NCI-H146 treated with DMSO at 0.1 percent for 48 hours (cell line): Measurements from ENCODE around the gene PTPN21.

Experiments used
- DNase-seq: peaks from one replicate; lab custom pipeline; 2025; ENCODE audit not compliant: unreplicated experiment; lab: John Stamatoyannopoulos, UW

Gene PTPN21

GRCh38 chr14:88507208-88507607 lies 47.6 kb downstream of the PTPN21 start:
- DNase-seq = no peak

DNA sequence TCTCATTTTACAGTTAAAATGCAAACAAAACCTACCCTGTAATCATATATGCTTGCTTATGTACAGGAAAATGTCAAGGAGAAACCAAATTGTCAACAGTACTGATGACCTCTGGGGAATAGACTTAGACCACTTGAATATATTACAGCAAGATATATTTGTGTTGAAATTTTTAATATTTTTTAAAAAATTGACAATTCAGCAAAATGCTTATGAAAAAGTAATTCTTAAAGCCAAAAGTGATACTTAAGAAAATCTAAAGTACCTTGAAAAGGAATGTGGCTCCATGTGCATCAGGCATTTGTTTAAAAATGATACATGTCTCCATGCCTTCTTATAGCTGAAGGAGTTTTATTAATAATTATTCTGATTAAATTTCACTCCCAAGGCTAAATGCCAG lies 49.2 kb downstream of the PTPN21 start:
- DNase-seq = no peak

GRCh38 chr14:88504602-88505001 lies 50.2 kb downstream of the PTPN21 start:
- DNase-seq = no peak

DNA sequence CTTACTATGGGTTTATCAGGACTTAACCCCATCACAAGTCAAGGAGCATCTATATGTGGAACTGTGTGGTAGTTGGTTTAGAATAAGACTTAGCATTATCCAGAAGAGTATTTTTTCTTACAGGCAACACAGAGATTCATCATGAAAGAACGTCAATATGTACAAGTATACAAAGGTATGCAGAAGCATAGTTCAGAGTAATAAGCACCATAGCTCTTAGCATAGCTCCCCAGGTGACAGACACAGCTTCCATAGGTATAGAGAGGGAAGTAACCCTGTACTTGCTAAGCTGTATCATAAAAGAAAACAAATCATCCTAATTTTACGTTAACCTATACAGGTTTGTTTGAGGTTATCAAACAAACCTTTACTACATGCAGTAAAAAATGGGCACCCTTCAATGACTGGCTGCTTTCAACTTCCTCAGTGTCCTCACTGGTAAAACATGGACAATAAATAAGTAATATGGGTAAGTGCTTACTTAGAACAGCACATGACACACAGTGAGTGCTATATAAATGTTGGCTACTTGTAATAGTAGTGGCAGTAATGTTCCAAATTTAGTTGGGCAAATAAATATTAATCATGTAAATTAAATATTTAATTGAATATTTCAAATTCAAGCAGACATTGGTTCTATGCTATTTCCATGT lies 50.9 kb downstream of the PTPN21 start:
- DNase-seq = no peak

- no peak for DNase-seq
Measured at GRCh38 chr14:88502740-88503139, 52.1 kb downstream of the PTPN21 start.

- no peak for DNase-seq
Measured at GRCh38 chr14:88500611-88501010, 54.2 kb downstream of the PTPN21 start.

GRCh38 chr14:88499225-88499624 lies 55.6 kb downstream of the PTPN21 start:
- no peak for DNase-seq

DNA sequence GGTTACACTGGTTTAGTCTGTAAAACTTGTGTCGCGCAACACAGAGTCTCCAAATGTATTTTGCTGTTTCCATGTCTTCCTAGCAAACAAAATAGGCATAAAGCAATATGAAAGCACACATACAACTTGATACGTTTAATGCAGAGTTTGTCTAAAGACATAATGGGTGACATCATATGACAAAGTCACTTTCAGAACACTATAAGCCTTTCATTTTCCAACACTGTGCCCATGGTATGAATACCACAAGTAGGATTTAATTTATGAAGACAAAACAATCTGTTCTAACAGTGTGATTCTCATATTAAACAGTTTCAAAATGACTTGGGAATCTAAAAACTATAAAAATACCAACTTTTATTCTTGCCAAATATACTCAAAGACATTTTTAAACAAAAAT lies 58.4 kb downstream of the PTPN21 start:
- DNase-seq = no peak

- DNase-seq = no peak
Measured at GRCh38 chr14:88493392-88494185, 61.2 kb downstream of the PTPN21 start.

- DNase-seq = peak; percentile 53
Measured at GRCh38 chr14:88492272-88493089, 62.3 kb downstream of the PTPN21 start.

DNA sequence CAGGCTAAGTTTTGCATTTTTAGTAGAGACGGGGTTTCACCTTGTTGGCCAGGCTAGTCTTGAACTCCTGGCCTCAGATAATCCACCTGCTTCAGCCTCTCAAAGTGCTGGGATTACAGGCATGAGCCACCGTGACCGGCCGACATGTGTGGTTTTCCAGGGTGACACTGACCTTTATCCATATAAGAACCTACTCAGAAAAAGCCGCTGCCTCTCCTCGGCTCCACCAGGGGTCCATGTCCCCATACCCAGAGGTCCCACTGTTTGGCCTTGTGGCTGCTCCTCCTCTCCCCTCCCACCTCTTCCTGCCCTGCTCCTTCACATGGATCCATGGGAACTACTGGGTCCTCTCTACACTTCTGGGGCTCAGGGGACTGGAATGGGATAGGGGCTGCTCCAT lies 64.6 kb downstream of the PTPN21 start:
- DNase-seq = no peak

GRCh38 chr14:88488897-88489296 lies 65.9 kb downstream of the PTPN21 start:
- no peak for DNase-seq

GRCh38 chr14:88488081-88488480 lies 66.7 kb downstream of the PTPN21 start:
- DNase-seq = no peak

GRCh38 chr14:88482524-88482923 lies 72.3 kb downstream of the PTPN21 start:
- no peak for DNase-seq

- DNase-seq = no peak
Measured at GRCh38 chr14:88481794-88482193, 73.0 kb downstream of the PTPN21 start.

- DNase-seq = no peak
Measured at GRCh38 chr14:88481059-88481458, 73.7 kb downstream of the PTPN21 start.

DNA sequence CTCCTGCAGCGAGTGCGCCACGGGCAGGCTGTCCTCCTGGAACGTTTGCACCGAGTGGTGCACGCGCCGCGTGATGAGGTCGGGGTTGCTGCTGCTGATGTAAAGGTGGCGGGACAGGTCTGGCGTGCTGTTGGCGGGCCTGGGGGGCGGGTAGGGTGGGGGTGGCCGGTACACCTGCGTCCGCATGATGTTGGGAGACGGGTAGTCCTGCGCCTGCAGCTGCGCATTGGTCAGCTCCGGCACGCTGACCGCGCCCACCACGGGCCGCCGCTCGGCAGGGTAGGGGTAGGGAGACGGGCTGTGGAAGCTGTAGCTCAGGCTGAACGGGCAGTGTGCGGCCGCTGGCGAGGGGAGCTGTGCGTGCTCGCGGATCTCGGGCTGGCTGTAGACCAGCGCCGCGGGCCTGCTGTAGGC lies 75.2 kb downstream of the PTPN21 start:
- no peak for DNase-seq

DNA sequence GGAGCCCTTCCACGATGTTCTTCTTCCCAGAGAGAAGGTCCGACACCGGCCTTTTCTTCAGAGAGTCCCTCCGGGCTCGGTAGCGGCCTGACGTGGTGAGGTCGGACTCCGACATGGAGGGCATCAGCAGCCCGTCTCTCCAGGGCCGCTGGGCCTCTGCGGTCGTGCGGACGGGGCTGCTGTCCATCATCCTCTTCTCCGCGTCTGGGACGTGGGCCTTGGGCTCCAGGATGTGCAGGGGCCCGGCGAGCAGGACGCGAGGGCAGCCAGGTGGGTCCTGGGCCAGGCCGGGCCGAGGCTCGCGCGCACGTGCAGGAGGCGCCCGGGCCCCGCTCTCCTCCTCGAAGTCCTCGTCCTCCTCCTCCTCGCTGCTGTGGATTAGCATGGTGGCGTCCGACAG lies 75.9 kb downstream of the PTPN21 start:
- no peak for DNase-seq

DNA sequence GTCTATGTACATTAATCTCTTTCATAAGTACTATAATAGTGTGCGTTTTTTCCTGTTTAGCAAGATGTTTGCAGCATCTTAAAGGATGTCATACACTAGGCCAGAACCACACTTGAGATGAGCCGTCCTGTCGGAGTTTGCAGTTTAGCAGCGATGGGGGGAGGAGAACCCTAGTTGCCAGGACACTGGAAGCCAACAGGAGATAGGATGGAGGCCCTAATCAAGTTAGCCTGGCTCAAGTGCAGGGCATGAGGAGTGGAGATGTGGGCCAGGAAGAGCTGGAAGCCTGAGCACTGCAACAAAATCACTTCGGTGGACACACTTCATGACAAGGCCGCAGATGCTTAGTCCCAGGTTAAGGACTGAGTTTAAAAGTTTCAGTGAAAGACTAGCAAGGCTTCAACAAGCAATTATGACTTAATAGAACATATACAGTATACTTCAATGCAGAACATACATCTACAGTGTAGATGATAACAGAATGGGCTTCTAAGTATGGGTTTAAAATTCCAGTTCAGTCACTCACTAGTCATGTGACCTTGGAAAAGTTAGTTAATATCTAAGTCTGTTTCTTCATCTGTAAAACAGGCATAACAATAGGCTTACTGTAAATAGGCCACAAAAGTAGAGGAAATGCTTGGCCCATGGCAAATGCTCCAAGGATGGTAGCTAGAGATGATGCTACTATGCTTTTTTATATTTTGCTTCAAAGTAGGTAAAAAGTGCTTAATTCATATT lies 77.1 kb downstream of the PTPN21 start:
- no peak for DNase-seq

DNA sequence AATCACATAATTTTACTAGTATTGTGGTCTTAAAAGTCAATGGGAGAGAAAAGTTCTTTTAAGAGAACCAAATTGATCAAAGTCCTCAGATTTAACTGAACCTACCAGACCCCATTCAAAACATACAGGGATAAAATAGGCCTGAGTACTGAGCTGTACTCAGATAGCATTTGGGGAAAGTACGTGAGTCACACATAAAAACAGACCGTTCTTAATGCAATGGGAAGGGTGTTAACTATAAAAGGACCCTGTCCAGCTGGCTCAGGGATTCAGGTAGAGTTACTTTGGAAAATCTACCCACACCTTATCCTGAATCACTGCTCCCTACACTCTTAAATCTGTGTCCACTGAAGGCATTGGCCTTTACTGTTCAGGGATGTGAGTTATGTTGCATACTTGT lies 78.0 kb downstream of the PTPN21 start:
- DNase-seq = no peak

DNA sequence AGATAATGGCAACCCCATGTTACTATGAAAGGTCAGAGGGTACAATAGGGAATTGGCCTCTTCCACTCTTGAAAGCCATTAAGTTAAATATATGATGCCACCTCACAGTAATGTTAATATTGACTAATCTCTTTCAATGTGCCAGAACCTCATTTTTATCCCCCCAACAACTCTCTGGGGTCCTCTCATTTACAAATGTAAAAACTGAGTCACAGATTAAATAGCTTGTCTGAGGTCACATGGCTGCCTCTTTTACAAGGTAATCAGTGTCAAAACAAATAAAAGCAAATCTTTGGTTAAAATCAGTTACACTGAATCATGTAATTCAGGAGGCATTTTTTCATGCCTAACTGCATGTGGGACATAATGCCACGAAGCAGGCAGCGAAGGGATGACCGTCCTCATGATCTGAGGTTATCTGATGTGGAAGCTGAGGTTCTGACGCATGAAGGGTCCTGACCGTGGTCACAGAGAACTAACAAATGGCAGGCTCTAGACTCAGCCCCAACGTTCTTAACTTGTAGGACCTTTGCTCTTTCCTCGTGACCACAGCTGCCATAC lies 78.5 kb downstream of the PTPN21 start:
- no peak for DNase-seq
